ENCODE measurements around the gene SF3B6. TPM values are rescaled to one million over a fixed set of nuclear protein-coding genes. Genes with fewer than 3 reads are reported as not detected.
A peak's percentile ranks its signal among the peaks of the same experiment; 100 is the strongest.

The SF3B6 gene

GRCh38 chr2:24018241-24018640 lies 57.9 kb downstream of the SF3B6 start:
- Histone ChIP-seq H2BK5ac (ENCODE audit: low read length) (peak overlapping the region; percentile 24), H2BK120ac (ENCODE audit: low read depth, low read length) (no peak overlapping the region), H3K4me3 (ENCODE audit: low read length in 2 of 2) (no peak overlapping the region), H3K27me3 (ENCODE audit: control insufficient read depth in 3 of 3, insufficient read depth in 3 of 3, low read depth in 1 of 3, low read length in 3 of 3) (no peaks in the 10 kb centered on the region), H3K14ac (ENCODE audit: low read length) (peak overlapping the region; percentile 38), H4K8ac (ENCODE audit: low read depth, low read length) (no peak overlapping the region), H2AK5ac (ENCODE audit: low read depth, low read length) (no peak overlapping the region), H2AFZ (ENCODE audit: low read length) (no peak overlapping the region), H2BK15ac (ENCODE audit: low read length) (no peak overlapping the region), H4K91ac (ENCODE audit: low read depth, low read length, poor library complexity) (no peak overlapping the region), H3K4me1 (ENCODE audit: control insufficient read depth in 2 of 2, insufficient read depth in 1 of 2, low read depth in 1 of 2, low read length in 2 of 2) (peaks cover 4 to 7% of the 10 kb centered on the region in 2 donors), H3K36me3 (replicated peaks in 1 of 2; ENCODE audit: control insufficient read depth in 2 of 2, insufficient read depth in 2 of 2, low read length in 2 of 2) (peaks cover 2 to 13% of the 10 kb centered on the region in 2 donors), H3K9me3 (replicated peaks in 1 of 2; ENCODE audit: control insufficient read depth in 2 of 2, insufficient read depth in 1 of 2, low read depth in 1 of 2, low read length in 2 of 2) (no peaks in the 10 kb centered on the region), H3K9ac (ENCODE audit: low read depth, low read length, poor library complexity) (peak overlapping the region; percentile 30), H3K79me1 (ENCODE audit: low read depth, low read length) (peaks cover 3% of the 10 kb centered on the region), H3K27ac (replicated peaks; ENCODE audit: low read length) (no peak overlapping the region), H3K18ac (ENCODE audit: low read length) (no peak overlapping the region), H3K23ac (ENCODE audit: low read depth, low read length, poor library complexity) (no peak overlapping the region), H3K4me2 (ENCODE audit: insufficient read depth, low read length, poor library complexity, severe bottlenecking) (no peak overlapping the region), H3K4ac (ENCODE audit: low read length) (no peak overlapping the region), H2BK12ac (ENCODE audit: low read length) (no peak overlapping the region)
- DNase-seq (ENCODE audit: low spot score), result no peak
- no CpG with 5 or more reads among the region's 9 CpGs for WGBS, 2 donors (ENCODE audit: extremely low coverage in 2 of 2, insufficient read length in 2 of 2, insufficient replicate concordance in 1 of 2)

DNA sequence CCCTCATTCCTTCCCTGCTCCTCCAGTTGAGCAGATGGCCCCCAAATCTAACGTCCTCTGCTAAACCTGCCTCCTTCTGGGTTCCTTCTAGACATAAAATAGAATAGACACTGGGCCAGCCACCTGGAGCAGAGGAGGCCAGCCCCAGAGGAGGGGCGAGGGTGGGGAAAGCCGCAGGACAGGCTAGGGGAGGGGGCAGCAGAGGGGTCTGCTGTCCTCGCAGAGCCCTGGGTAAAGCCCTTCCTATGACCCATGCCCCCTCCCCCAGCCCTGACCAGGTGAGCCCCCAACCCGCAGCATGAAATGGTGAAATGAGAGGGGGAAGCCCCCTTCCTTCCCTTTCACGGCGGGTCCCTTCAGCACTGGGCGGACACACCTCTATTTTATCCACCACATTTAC lies 58.4 kb downstream of the SF3B6 start:
- DNase-seq (ENCODE audit: low spot score), result no peak
- peaks cover 3% of the 10 kb centered on the region for H3K79me1 ChIP-seq (ENCODE audit: low read depth, low read length)
- H2BK120ac ChIP-seq (ENCODE audit: low read depth, low read length), result no peak overlapping the region
- no peak overlapping the region for H3K4ac ChIP-seq (ENCODE audit: low read length)
- H3K27me3 ChIP-seq (ENCODE audit: control insufficient read depth in 3 of 3, insufficient read depth in 3 of 3, low read depth in 1 of 3, low read length in 3 of 3), result no peaks in the 10 kb centered on the region
- no peak overlapping the region for H3K4me2 ChIP-seq (ENCODE audit: insufficient read depth, low read length, poor library complexity, severe bottlenecking)
- peak overlapping the region; percentile 17 for H3K18ac ChIP-seq (ENCODE audit: low read length)
- no peak overlapping the region for H3K27ac ChIP-seq (replicated peaks; ENCODE audit: low read length)
- H3K9me3 ChIP-seq (replicated peaks in 1 of 2; ENCODE audit: control insufficient read depth in 2 of 2, insufficient read depth in 1 of 2, low read depth in 1 of 2, low read length in 2 of 2), result no peaks in the 10 kb centered on the region
- no peak overlapping the region for H2BK5ac ChIP-seq (ENCODE audit: low read length)
- no peak overlapping the region for H2AFZ ChIP-seq (ENCODE audit: low read length)
- no peak overlapping the region for H3K14ac ChIP-seq (ENCODE audit: low read length)
- no peak overlapping the region for H3K23ac ChIP-seq (ENCODE audit: low read depth, low read length, poor library complexity)
- peaks cover 4 to 7% of the 10 kb centered on the region in 2 donors for H3K4me1 ChIP-seq (ENCODE audit: control insufficient read depth in 2 of 2, insufficient read depth in 1 of 2, low read depth in 1 of 2, low read length in 2 of 2)
- WGBS, 2 donors (ENCODE audit: extremely low coverage in 2 of 2, insufficient read length in 2 of 2, insufficient replicate concordance in 1 of 2), result no CpG with 5 or more reads among the region's 8 CpGs
- H3K36me3 ChIP-seq (replicated peaks in 1 of 2; ENCODE audit: control insufficient read depth in 2 of 2, insufficient read depth in 2 of 2, low read length in 2 of 2), result peaks cover 2 to 8% of the 10 kb centered on the region in 2 donors
- H2BK12ac ChIP-seq (ENCODE audit: low read length), result no peak overlapping the region
- H2AK5ac ChIP-seq (ENCODE audit: low read depth, low read length), result no peak overlapping the region
- H4K8ac ChIP-seq (ENCODE audit: low read depth, low read length), result no peak overlapping the region
- H3K4me3 ChIP-seq (ENCODE audit: low read length in 2 of 2), result no peak overlapping the region
- H4K91ac ChIP-seq (ENCODE audit: low read depth, low read length, poor library complexity), result no peak overlapping the region
- no peak overlapping the region for H2BK15ac ChIP-seq (ENCODE audit: low read length)
- H3K9ac ChIP-seq (ENCODE audit: low read depth, low read length, poor library complexity), result no peak overlapping the region

Small RNAs within 50 kb of the gene (small RNA-seq; reads per million reads assigned to genes)
- not detected for gene RNU6-370P (ENCODE audit: insufficient read depth)
